Nephron (organoid): Measurements from ENCODE around the gene SLC6A11.

Experiments used
- H3K27ac Mint-ChIP-seq, 3 experiments: 2 replicates each; pipeline ENCODE4 v1.8.0; 2020; ENCODE audit warnings: mixed read lengths in 3 of 3, mild to moderate bottlenecking in 2 of 3, moderate library complexity in 1 of 3
- H3K27me3 Mint-ChIP-seq: 2 replicates; pipeline ENCODE4 v1.8.0; 2021; ENCODE audit warnings: low read depth, mild to moderate bottlenecking, moderate library complexity, mixed read lengths
- H3K36me3 Mint-ChIP-seq: 2 replicates; pipeline ENCODE4 v1.8.0; 2020; ENCODE audit warnings: low read depth, mixed read lengths
- H3K4me1 Mint-ChIP-seq: 2 replicates; pipeline ENCODE4 v1.8.0; 2020; ENCODE audit warnings: mixed read lengths
- H3K4me3 Mint-ChIP-seq, 3 experiments: 2 replicates each; pipeline ENCODE4 v1.8.0; 2020; ENCODE audit warnings: mild to moderate bottlenecking in 3 of 3, mixed read lengths in 3 of 3, moderate library complexity in 2 of 3
- H3K9me3 Mint-ChIP-seq: 2 replicates; pipeline ENCODE4 v1.8.0; 2020; ENCODE audit warnings: mixed read lengths
- TF ChIP-seq, protein P1 (sequence below), 3 experiments: fragments of 200-600 bp; sonication (generic); IDR thresholded peaks; one replicate each; pipeline ENCODE4 v1.5.0; 2021; ENCODE audit warnings: antibody characterized with exemption in 3 of 3; ENCODE audit not compliant: unreplicated experiment in 3 of 3

Gene SLC6A11

DNA sequence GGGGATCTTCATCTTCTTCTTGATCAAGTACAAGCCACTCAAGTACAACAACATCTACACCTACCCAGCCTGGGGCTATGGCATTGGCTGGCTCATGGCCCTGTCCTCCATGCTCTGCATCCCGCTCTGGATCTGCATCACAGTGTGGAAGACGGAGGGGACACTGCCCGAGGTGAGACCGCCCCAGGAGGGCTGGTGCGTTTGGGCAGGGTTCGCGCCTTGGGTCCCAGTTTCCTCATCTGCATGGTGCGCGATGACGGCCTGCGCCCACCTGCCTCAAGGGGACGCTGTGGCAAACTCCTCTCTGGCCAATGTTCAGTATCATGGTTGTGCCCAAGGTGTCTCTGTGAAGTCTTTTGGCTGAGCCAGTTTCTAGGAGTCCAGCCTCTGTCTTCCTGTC, 119.0 kb downstream of the SLC6A11 start:
- Mint-ChIP-seq H3K9me3 (no peaks in the 10 kb centered on the region), H3K4me1 (peaks cover 23% of the 10 kb centered on the region), H3K27me3 (peaks cover 42% of the 10 kb centered on the region), H3K27ac (no peak overlapping the region), H3K4me3 (no peak overlapping the region), H3K36me3 (no peaks in the 10 kb centered on the region)
- TF ChIP-seq, protein P1, sequence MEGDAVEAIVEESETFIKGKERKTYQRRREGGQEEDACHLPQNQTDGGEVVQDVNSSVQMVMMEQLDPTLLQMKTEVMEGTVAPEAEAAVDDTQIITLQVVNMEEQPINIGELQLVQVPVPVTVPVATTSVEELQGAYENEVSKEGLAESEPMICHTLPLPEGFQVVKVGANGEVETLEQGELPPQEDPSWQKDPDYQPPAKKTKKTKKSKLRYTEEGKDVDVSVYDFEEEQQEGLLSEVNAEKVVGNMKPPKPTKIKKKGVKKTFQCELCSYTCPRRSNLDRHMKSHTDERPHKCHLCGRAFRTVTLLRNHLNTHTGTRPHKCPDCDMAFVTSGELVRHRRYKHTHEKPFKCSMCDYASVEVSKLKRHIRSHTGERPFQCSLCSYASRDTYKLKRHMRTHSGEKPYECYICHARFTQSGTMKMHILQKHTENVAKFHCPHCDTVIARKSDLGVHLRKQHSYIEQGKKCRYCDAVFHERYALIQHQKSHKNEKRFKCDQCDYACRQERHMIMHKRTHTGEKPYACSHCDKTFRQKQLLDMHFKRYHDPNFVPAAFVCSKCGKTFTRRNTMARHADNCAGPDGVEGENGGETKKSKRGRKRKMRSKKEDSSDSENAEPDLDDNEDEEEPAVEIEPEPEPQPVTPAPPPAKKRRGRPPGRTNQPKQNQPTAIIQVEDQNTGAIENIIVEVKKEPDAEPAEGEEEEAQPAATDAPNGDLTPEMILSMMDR (IDR thresholded peaks at IDR 0.05; ENCODE audit: unreplicated experiment in 3 of 3) = no peak

GRCh38 chr3:10935846-10936631, 120.0 kb downstream of the SLC6A11 start:
- TF ChIP-seq, protein P1 (IDR thresholded peaks at IDR 0.05; ENCODE audit: unreplicated experiment in 3 of 3) = no peak
- Mint-ChIP-seq H3K4me3 (peak overlapping the region in 1 of 3 experiments; percentile 40), H3K36me3 (no peaks in the 10 kb centered on the region), H3K4me1 (peaks cover 23% of the 10 kb centered on the region), H3K27ac (peak overlapping the region in 1 of 3 experiments; percentile 51), H3K9me3 (no peaks in the 10 kb centered on the region), H3K27me3 (peaks cover 39% of the 10 kb centered on the region)

- Mint-ChIP-seq H3K9me3 (no peaks in the 10 kb centered on the region), H3K4me1 (peaks cover 24% of the 10 kb centered on the region), H3K4me3 (no peak overlapping the region), H3K36me3 (no peaks in the 10 kb centered on the region), H3K27me3 (peaks cover 36% of the 10 kb centered on the region), H3K27ac (no peak overlapping the region)
- TF ChIP-seq, protein P1 (IDR thresholded peaks at IDR 0.05; ENCODE audit: unreplicated experiment in 3 of 3) = no peak
These were observed 120.7 kb downstream of the SLC6A11 start for GRCh38 chr3:10936686-10937085.

DNA sequence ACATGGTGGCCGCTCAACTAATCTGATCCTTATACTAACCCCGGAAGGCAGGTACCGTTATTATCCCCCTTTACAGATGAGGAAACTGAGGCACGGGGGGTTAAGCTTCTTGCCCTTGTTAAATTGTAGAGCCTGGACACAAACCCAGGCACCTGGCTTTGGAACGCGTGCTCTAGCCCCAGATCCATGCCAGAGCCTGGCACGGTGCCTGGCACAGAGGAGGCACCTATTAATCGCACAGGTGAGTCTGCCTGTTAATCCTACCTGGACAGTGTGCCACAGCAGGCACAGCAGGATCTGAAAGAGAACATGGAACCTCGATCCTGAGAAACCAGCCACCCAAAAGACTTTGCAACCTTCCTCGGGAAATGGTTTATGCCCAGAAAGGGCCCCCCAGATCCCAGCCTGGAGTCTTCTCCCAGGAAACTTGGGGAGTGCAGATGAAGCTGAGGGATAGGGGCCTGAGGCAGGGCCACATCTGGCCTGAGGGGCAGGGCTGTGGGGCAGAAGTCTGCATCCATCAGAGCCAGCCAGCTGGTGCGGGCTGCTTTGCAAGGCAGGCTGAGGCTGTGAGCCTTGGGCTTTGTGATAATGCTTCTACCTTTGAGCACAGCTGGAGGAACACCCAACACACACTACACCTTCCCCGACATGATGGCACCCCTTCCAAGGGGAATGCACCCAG, 121.3 kb downstream of the SLC6A11 start:
- TF ChIP-seq, protein P1 (IDR thresholded peaks at IDR 0.05; ENCODE audit: unreplicated experiment in 3 of 3) = no peak
- Mint-ChIP-seq H3K4me1 (peaks cover 27% of the 10 kb centered on the region), H3K9me3 (peaks cover 5% of the 10 kb centered on the region), H3K27me3 (peaks cover 41% of the 10 kb centered on the region), H3K27ac (no peak overlapping the region), H3K36me3 (no peaks in the 10 kb centered on the region), H3K4me3 (no peak overlapping the region)

GRCh38 chr3:10939556-10939955, 123.5 kb downstream of the SLC6A11 start:
- no peak overlapping the region for H3K27ac Mint-ChIP-seq
- peaks cover 5% of the 10 kb centered on the region for H3K9me3 Mint-ChIP-seq
- H3K4me1 Mint-ChIP-seq = peaks cover 12% of the 10 kb centered on the region
- H3K36me3 Mint-ChIP-seq = no peaks in the 10 kb centered on the region
- TF ChIP-seq, protein P1 (IDR thresholded peaks at IDR 0.05; ENCODE audit: unreplicated experiment in 3 of 3) = no peak
- no peak overlapping the region for H3K4me3 Mint-ChIP-seq
- H3K27me3 Mint-ChIP-seq = peaks cover 36% of the 10 kb centered on the region
